ENCODE data around the gene PRPF38A.

Gene PRPF38A

GRCh38 chr1:52400131-52400530 is 4.3 kb upstream of the PRPF38A start:
- H3K4me3 ChIP-seq (ENCODE audit: low read depth, low read length): no peak overlapping the region
- no peak for DNase-seq (ENCODE audit: low read depth)
- no peak for TF ChIP-seq CTCF (IDR thresholded peaks at IDR 0.05; ENCODE audit: insufficient read depth, low read depth, low read length, missing control alignments)

- TF ChIP-seq CTCF (IDR thresholded peaks at IDR 0.05; ENCODE audit: insufficient read depth, low read depth, low read length, missing control alignments): no peak
- no peak for DNase-seq (ENCODE audit: low read depth)
- peak overlapping the region; percentile 77 for H3K4me3 ChIP-seq (ENCODE audit: low read depth, low read length)
Observed at GRCh38 chr1:52402860-52403240, 1.6 kb upstream of the PRPF38A start.

GRCh38 chr1:52403566-52404115 is 761 bp upstream of the PRPF38A start:
- peak overlapping the region; percentile 77 for H3K4me3 ChIP-seq (ENCODE audit: low read depth, low read length)
- DNase-seq (ENCODE audit: low read depth): peak; percentile 84
- TF ChIP-seq CTCF (IDR thresholded peaks at IDR 0.05; ENCODE audit: insufficient read depth, low read depth, low read length, missing control alignments): no peak

- no peak for DNase-seq (ENCODE audit: low read depth)
- no peak for TF ChIP-seq CTCF (IDR thresholded peaks at IDR 0.05; ENCODE audit: insufficient read depth, low read depth, low read length, missing control alignments)
- peak overlapping the region; percentile 77 for H3K4me3 ChIP-seq (ENCODE audit: low read depth, low read length)
Observed at GRCh38 chr1:52404975-52405338, 555 bp downstream of the PRPF38A start.

GRCh38 chr1:52413410-52413989 is 9.1 kb downstream of the PRPF38A start:
- DNase-seq (ENCODE audit: low read depth): no peak
- no peak overlapping the region for H3K4me3 ChIP-seq (ENCODE audit: low read depth, low read length)
- TF ChIP-seq CTCF (IDR thresholded peaks at IDR 0.05; ENCODE audit: insufficient read depth, low read depth, low read length, missing control alignments): no peak

- no peak for DNase-seq (ENCODE audit: low read depth)
Observed at GRCh38 chr1:52414942-52415341, 10.5 kb downstream of the PRPF38A start.

More at GRCh38 chr1:52414942-52415341, 10.5 kb downstream of the PRPF38A start:
- TF ChIP-seq CTCF (IDR thresholded peaks at IDR 0.05; ENCODE audit: insufficient read depth, low read depth, low read length, missing control alignments): no peak
- no peak overlapping the region for H3K4me3 ChIP-seq (ENCODE audit: low read depth, low read length)

Data from GM12865 (cell line).